Osteoblast (primary cell): ENCODE data around the gene ADARB2. TPM values are rescaled to one million over a fixed set of nuclear protein-coding genes. Genes with fewer than 3 reads are reported as not detected.

Experiments used
- DNase-seq: peaks from one replicate; pipeline ENCODE4 v3.0.0; 2011; ENCODE audit warnings: low spot score, mixed read lengths; ENCODE audit not compliant: insufficient read length; ENCODE audit errors: missing footprints
- H2AFZ ChIP-seq: 2 replicates; pipeline ENCODE4 v1.6.0; 2011; ENCODE audit warnings: mild to moderate bottlenecking, low read length
- H3K27ac ChIP-seq: 2 replicates; pipeline ENCODE4 v1.5.1; 2011; ENCODE audit warnings: mild to moderate bottlenecking, low read depth, low read length, moderate library complexity
- H3K27me3 ChIP-seq: 2 replicates; pipeline ENCODE4 v1.6.0; 2012; ENCODE audit warnings: mild to moderate bottlenecking, control low read depth, inconsistent platforms, low read length, moderate library complexity; ENCODE audit not compliant: insufficient read depth
- H3K36me3 ChIP-seq: 2 replicates; pipeline ENCODE4 v1.5.1; 2011; ENCODE audit warnings: mild to moderate bottlenecking, low read length, control low read depth, moderate library complexity; ENCODE audit not compliant: insufficient read depth
- H3K4me1 ChIP-seq: 2 replicates; pipeline ENCODE4 v1.5.1; 2011; ENCODE audit warnings: mild to moderate bottlenecking, low read length, control low read depth, moderate library complexity; ENCODE audit not compliant: insufficient read depth
- H3K4me2 ChIP-seq: 2 replicates; pipeline ENCODE4 v1.6.0; 2011; ENCODE audit warnings: mild to moderate bottlenecking, low read length; ENCODE audit not compliant: insufficient read depth
- H3K4me3 ChIP-seq: fragments of 200-600 bp; sonication (generic); 3 replicates; pipeline ENCODE4 v1.5.1; 2012; ENCODE audit warnings: mild to moderate bottlenecking, low read length, inconsistent platforms; ENCODE audit not compliant: insufficient read depth
- H3K79me2 ChIP-seq: 2 replicates; pipeline ENCODE4 v1.6.0; 2012; ENCODE audit warnings: mild to moderate bottlenecking, low read length, control low read depth, inconsistent platforms; ENCODE audit not compliant: insufficient read depth
- H3K9me3 ChIP-seq: 2 replicates; pipeline ENCODE4 v1.5.1; 2011; ENCODE audit warnings: low read depth, low read length, control low read depth
- H4K20me1 ChIP-seq: 2 replicates; pipeline ENCODE4 v1.6.0; 2012; ENCODE audit warnings: mild to moderate bottlenecking, low read length, control low read depth; ENCODE audit not compliant: insufficient read depth
- CTCF ChIP-seq: IDR thresholded peaks from 2 replicates; pipeline ENCODE4 v1.5.1; 2011; ENCODE audit warnings: mild to moderate bottlenecking, low read depth, low read length, moderate library complexity; ENCODE audit errors: extremely low read depth
- total RNA-seq: library from RNA; depleted of rRNA; stranded (reverse); fragments of >200 nt; gene quantifications from 2 replicates; pipeline ENCODE4 v1.2.3, GENCODE V29; 2012

Gene ADARB2
- total RNA-seq, 1 donor = not detected

- Histone ChIP-seq H3K27ac (no peak overlapping the region), H3K4me2 (no peak overlapping the region), H3K79me2 (no peaks in the 10 kb centered on the region), H2AFZ (no peak overlapping the region), H3K9me3 (peaks cover 4% of the 10 kb centered on the region), H3K4me1 (no peaks in the 10 kb centered on the region), H3K4me3 (no peak overlapping the region), H4K20me1 (no peaks in the 10 kb centered on the region), H3K27me3 (no peaks in the 10 kb centered on the region), H3K36me3 (no peaks in the 10 kb centered on the region)
- DNase-seq = no peak
- TF ChIP-seq CTCF = no peak
These were observed 427.6 kb downstream of the ADARB2 start for GRCh38 chr10:1309617-1310270.

GRCh38 chr10:1308962-1309616 lies 428.2 kb downstream of the ADARB2 start:
- TF ChIP-seq CTCF = no peak
- H3K4me3 ChIP-seq = no peak overlapping the region
- no peaks in the 10 kb centered on the region for H3K36me3 ChIP-seq
- no peak for DNase-seq
- no peak overlapping the region for H3K4me2 ChIP-seq
- H3K9me3 ChIP-seq = peaks cover 4% of the 10 kb centered on the region
- H2AFZ ChIP-seq = no peak overlapping the region
- no peaks in the 10 kb centered on the region for H4K20me1 ChIP-seq
- no peaks in the 10 kb centered on the region for H3K79me2 ChIP-seq
- no peaks in the 10 kb centered on the region for H3K4me1 ChIP-seq
- no peaks in the 10 kb centered on the region for H3K27me3 ChIP-seq
- no peak overlapping the region for H3K27ac ChIP-seq

GRCh38 chr10:1308173-1308961 lies 429.0 kb downstream of the ADARB2 start:
- Histone ChIP-seq H3K4me1 (no peaks in the 10 kb centered on the region), H3K27ac (no peak overlapping the region)
- DNase-seq = no peak

More at GRCh38 chr10:1308173-1308961, 429.0 kb downstream of the ADARB2 start:
- Histone ChIP-seq H3K36me3 (no peaks in the 10 kb centered on the region), H3K4me2 (no peak overlapping the region), H3K79me2 (no peaks in the 10 kb centered on the region), H4K20me1 (no peaks in the 10 kb centered on the region), H3K4me3 (no peak overlapping the region), H3K27me3 (no peaks in the 10 kb centered on the region), H3K9me3 (peaks cover 4% of the 10 kb centered on the region), H2AFZ (no peak overlapping the region)
- TF ChIP-seq CTCF = no peak
